ENCODE measurements around the gene SF3A1. TPM values are rescaled to one million over a fixed set of nuclear protein-coding genes. Genes with fewer than 3 reads are reported as not detected.

The SF3A1 gene
- total RNA-seq, 1 experiment from 2014 or later, result 167 TPM

DNA sequence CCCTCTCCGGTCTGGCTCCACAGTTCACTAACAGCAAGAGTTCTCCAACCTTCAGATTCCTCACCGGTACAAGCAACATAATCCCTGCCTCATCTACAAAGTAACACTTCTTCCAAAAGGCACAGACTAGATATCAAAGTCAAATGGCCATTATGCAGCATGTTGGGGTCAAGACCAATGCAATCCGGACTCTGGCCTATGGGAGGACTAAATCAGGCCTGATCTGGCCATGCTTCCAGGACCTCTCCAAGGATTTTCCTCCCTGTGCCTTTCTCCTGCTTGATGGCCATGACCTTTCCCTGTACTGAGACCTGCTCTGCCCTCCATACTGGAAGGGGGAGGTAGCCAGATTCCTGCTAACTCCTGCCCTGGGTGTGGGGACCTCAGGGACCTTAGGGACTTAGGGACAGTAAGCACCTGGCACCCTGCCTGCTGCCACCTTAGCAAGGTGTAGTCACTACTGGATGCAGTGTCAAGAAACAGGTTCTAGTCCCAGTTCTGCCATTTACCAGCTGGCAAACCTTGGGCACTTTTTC lies 36.6 kb downstream of the SF3A1 start:
- Mint-ChIP-seq H3K27ac (ENCODE audit: low read depth, unreplicated experiment) (no peak overlapping the region), H3K4me3 (ENCODE audit: unreplicated experiment) (no peak overlapping the region), H3K36me3 (ENCODE audit: insufficient read depth, unreplicated experiment) (peaks cover 4% of the 10 kb centered on the region), H3K9me3 (ENCODE audit: unreplicated experiment) (no peaks in the 10 kb centered on the region), H3K27me3 (ENCODE audit: insufficient read depth, unreplicated experiment) (no peaks in the 10 kb centered on the region), H3K4me1 (ENCODE audit: insufficient read depth, unreplicated experiment) (peaks cover 15% of the 10 kb centered on the region)
- BruUV-seq (replicated peaks), result no TSS peak
- TF ChIP-seq, protein P1, sequence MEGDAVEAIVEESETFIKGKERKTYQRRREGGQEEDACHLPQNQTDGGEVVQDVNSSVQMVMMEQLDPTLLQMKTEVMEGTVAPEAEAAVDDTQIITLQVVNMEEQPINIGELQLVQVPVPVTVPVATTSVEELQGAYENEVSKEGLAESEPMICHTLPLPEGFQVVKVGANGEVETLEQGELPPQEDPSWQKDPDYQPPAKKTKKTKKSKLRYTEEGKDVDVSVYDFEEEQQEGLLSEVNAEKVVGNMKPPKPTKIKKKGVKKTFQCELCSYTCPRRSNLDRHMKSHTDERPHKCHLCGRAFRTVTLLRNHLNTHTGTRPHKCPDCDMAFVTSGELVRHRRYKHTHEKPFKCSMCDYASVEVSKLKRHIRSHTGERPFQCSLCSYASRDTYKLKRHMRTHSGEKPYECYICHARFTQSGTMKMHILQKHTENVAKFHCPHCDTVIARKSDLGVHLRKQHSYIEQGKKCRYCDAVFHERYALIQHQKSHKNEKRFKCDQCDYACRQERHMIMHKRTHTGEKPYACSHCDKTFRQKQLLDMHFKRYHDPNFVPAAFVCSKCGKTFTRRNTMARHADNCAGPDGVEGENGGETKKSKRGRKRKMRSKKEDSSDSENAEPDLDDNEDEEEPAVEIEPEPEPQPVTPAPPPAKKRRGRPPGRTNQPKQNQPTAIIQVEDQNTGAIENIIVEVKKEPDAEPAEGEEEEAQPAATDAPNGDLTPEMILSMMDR (IDR thresholded peaks at IDR 0.05; ENCODE audit: unreplicated experiment), result no peak
- no peak for DNase-seq (ENCODE audit: unreplicated experiment)
- intact Hi-C loops (cut with micrococcal nuclease), result no loop called here
- ChIA-PET CTCF (interaction anchor here (0.9 kb wide), 1 partner anchor 57 kb away, joined by 3 read pairs; no protein-coding TSS in a partner anchor), POLR2A (interaction anchor here (1.7 kb wide), 1 partner anchor 31 kb away, joined by 3 read pairs; the partner anchor contains the start of gene CASTOR1)

DNA sequence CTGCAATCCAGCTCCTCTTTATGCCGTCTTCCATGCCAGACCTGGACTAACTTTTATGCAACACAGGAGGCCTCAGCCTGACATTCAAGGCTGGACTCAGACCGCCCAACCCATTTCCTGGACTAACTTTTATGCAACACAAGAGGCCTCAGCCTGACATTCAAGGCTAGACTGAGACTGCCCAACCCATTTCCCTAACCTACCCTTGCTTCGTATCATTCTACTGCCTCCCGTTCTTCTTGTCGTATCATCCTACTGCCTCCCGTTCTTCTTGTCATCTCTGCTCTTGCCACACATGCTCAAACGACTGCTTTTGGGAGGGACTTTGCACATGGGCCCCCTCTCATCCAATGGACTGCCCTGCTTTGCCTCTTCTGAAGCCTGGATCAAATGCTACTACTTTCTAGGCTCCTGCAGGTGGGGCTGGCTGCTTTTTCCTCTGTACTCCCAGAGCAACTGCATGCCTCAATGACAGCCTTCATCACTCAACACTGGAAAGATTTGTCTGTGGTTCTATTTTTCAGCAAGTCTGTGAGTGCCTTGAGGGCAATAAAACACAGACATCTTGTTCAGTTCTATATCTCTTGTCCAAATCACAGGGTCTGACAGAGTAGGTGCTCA lies 37.8 kb downstream of the SF3A1 start:
- Mint-ChIP-seq H3K27me3 (ENCODE audit: insufficient read depth, unreplicated experiment) (no peaks in the 10 kb centered on the region), H3K4me1 (ENCODE audit: insufficient read depth, unreplicated experiment) (peaks cover 14% of the 10 kb centered on the region), H3K4me3 (ENCODE audit: unreplicated experiment) (no peak overlapping the region), H3K9me3 (ENCODE audit: unreplicated experiment) (no peaks in the 10 kb centered on the region), H3K27ac (ENCODE audit: low read depth, unreplicated experiment) (no peak overlapping the region), H3K36me3 (ENCODE audit: insufficient read depth, unreplicated experiment) (peaks cover 4% of the 10 kb centered on the region)
- DNase-seq (ENCODE audit: unreplicated experiment), result no peak
- TF ChIP-seq, protein P1 (IDR thresholded peaks at IDR 0.05; ENCODE audit: unreplicated experiment), result no peak
- intact Hi-C loops (cut with micrococcal nuclease), result no loop called here
- BruUV-seq (replicated peaks), result no TSS peak
- POLR2A ChIA-PET, result no interaction called here
- CTCF ChIA-PET, result interaction anchor here (0.7 to 2.0 kb wide), 4 partner anchors 8 to 211 kb away, joined by 3 to 7 read pairs (median 4); partner anchors contain the start of gene TBC1D10A

DNA sequence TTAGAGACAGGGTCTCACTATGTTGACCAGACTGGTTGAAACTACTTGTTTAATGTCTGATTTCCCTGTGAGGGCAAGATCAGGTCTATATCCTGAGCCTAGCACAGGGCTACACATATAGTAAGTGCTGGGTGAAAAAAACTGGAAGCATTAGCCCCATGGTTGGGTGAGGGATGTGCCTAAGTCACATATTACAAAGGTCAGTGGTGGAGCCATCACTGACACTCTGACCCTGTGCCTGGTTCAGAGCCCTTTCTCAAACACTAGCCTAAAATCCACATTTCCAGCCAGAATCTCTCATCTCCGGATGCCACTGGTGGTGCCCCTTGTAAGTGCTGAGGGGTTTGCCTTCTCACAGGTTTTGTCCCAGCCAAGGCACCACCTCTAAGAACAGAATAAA lies 38.9 kb downstream of the SF3A1 start:
- H3K4me1 Mint-ChIP-seq (ENCODE audit: insufficient read depth, unreplicated experiment), result peaks cover 22% of the 10 kb centered on the region
- POLR2A ChIA-PET, result interaction anchor here (1.4 kb wide), 1 partner anchor 10 kb away, joined by 7 read pairs; the partner anchor contains the start of gene TBC1D10A

More for the DNA sequence above, 38.9 kb downstream of the SF3A1 start:
- Mint-ChIP-seq H3K36me3 (ENCODE audit: insufficient read depth, unreplicated experiment) (peaks cover 4% of the 10 kb centered on the region), H3K9me3 (ENCODE audit: unreplicated experiment) (no peaks in the 10 kb centered on the region), H3K27ac (ENCODE audit: low read depth, unreplicated experiment) (no peak overlapping the region), H3K27me3 (ENCODE audit: insufficient read depth, unreplicated experiment) (no peaks in the 10 kb centered on the region), H3K4me3 (ENCODE audit: unreplicated experiment) (no peak overlapping the region)
- CTCF ChIA-PET, result interaction anchor here (0.7 to 2.0 kb wide), 4 partner anchors 9 to 113 kb away, joined by 3 to 7 read pairs (median 4); partner anchors contain the start of gene TBC1D10A
- intact Hi-C loops (cut with micrococcal nuclease), result no loop called here
- TF ChIP-seq, protein P1 (IDR thresholded peaks at IDR 0.05; ENCODE audit: unreplicated experiment), result no peak
- no TSS peak for BruUV-seq (replicated peaks)
- no peak for DNase-seq (ENCODE audit: unreplicated experiment)

Measured in MCF 10A (cell line).